HG03175 (cell line): ENCODE results near the gene CCSAP.
A peak's percentile ranks its signal among the peaks of the same experiment; 100 is the strongest.
"Not testable (repeated sequence)": the region's sequence is repeated elsewhere in the genome, so short reads cannot be mapped to it uniquely, and the experiment has no call there.

ENCODE experiments used
- ATAC-seq: cut with Tn5 transposase; IDR thresholded peaks from one replicate; pipeline ENCODE4 v1.9.1; 2021; ENCODE audit warnings: mild to moderate bottlenecking, moderate library complexity; ENCODE audit not compliant: unreplicated experiment

CCSAP gene

GRCh38 chr1:229291686-229292085 is 51.2 kb downstream of the CCSAP start:
- ATAC-seq: not testable (repeated sequence)

GRCh38 chr1:229288516-229288915 is 54.3 kb downstream of the CCSAP start:
- no peak for ATAC-seq

- ATAC-seq: no peak
Measured at GRCh38 chr1:229287267-229287666, 55.6 kb downstream of the CCSAP start.

- ATAC-seq: no peak
Measured at GRCh38 chr1:229286099-229286766, 56.6 kb downstream of the CCSAP start.

- ATAC-seq: no peak
Measured at GRCh38 chr1:229285440-229285839, 57.4 kb downstream of the CCSAP start.

GRCh38 chr1:229284887-229285286 is 58.0 kb downstream of the CCSAP start:
- no peak for ATAC-seq

- no peak for ATAC-seq
Measured at GRCh38 chr1:229283183-229283611, 59.6 kb downstream of the CCSAP start.

GRCh38 chr1:229282295-229282823 is 60.5 kb downstream of the CCSAP start:
- ATAC-seq: no peak

- no peak for ATAC-seq
Measured at GRCh38 chr1:229281339-229281926, 61.4 kb downstream of the CCSAP start.

- ATAC-seq: no peak
Measured at GRCh38 chr1:229280921-229281320, 61.9 kb downstream of the CCSAP start.

- ATAC-seq: no peak
Measured at GRCh38 chr1:229280037-229280828, 62.6 kb downstream of the CCSAP start.

- no peak for ATAC-seq
Measured at GRCh38 chr1:229279242-229279641, 63.6 kb downstream of the CCSAP start.

GRCh38 chr1:229278120-229278741 is 64.6 kb downstream of the CCSAP start:
- no peak for ATAC-seq

- ATAC-seq: no peak
Measured at GRCh38 chr1:229275005-229275404, 67.8 kb downstream of the CCSAP start.

- no peak for ATAC-seq
Measured at GRCh38 chr1:229273507-229274232, 69.2 kb downstream of the CCSAP start.

GRCh38 chr1:229272164-229273158 is 70.4 kb downstream of the CCSAP start:
- ATAC-seq: no peak

- peak; percentile 61 for ATAC-seq
Measured at GRCh38 chr1:229271448-229272159, 71.2 kb downstream of the CCSAP start.
